D721Med (cell line): ENCODE results near the gene PARP4.
"Not testable (repeated sequence)": the region's sequence is repeated elsewhere in the genome, so short reads cannot be mapped to it uniquely, and the experiment has no call there.

Source experiments
- DNase-seq: peaks from one replicate; pipeline ENCODE4 v3.0.0; 2011; ENCODE audit warnings: low spot score; ENCODE audit not compliant: insufficient read length
- FAIRE-seq: peaks from 2 replicates; lab custom pipeline; 2011; peaks lifted over from hg19 to GRCh38; lab: Jason Lieb, UNC
- TF ChIP-seq, protein P1 (sequence below): IDR thresholded peaks from 2 replicates; pipeline ENCODE4 v1.5.1; 2012; ENCODE audit warnings: mild to moderate bottlenecking, control low read depth; ENCODE audit not compliant: insufficient read depth; ENCODE audit errors: missing control alignments

The PARP4 gene

DNA sequence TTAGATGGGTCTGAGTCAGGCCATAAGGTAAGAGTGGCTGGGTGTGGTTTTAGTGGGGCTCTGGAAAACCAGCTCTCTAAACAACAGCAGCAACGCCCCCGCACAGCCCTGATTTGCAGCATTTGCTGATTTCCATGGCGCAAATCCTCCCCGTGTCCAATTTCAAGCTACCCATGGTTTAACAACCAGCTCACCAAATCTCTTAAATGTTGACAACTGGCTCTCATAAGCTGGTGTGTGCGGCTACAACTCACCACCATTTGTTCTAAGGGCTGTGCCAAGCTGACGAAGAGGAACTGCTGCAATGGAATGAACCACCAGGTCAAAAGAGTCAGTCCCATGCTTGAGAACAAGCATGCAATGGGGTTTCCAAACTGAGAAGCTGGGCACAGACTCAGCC lies 22.9 kb downstream of the PARP4 start:
- FAIRE-seq (no peak), DNase-seq (no peak)
- TF ChIP-seq, protein P1, sequence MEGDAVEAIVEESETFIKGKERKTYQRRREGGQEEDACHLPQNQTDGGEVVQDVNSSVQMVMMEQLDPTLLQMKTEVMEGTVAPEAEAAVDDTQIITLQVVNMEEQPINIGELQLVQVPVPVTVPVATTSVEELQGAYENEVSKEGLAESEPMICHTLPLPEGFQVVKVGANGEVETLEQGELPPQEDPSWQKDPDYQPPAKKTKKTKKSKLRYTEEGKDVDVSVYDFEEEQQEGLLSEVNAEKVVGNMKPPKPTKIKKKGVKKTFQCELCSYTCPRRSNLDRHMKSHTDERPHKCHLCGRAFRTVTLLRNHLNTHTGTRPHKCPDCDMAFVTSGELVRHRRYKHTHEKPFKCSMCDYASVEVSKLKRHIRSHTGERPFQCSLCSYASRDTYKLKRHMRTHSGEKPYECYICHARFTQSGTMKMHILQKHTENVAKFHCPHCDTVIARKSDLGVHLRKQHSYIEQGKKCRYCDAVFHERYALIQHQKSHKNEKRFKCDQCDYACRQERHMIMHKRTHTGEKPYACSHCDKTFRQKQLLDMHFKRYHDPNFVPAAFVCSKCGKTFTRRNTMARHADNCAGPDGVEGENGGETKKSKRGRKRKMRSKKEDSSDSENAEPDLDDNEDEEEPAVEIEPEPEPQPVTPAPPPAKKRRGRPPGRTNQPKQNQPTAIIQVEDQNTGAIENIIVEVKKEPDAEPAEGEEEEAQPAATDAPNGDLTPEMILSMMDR, result no peak

DNA sequence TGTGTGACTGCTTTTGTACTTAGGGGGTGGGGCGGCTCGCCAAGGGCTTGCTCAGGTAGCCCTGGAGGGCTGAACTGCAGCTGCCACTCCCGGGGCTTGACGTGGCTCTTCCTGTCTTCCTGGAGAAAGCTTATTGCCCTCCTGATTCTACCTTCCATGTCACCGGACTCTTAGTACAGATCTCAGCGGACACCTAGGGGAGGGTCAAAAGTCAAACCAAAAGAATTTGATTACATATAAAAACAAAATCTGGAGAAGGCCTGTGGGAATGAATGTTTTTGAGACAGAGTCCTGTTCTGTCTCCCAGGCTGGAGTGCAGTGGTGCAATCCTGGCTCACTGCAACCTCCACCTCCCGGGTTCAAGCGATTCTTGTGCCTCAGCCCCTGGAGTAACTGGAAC lies 24.5 kb downstream of the PARP4 start:
- FAIRE-seq, result not testable (repeated sequence)

DNA sequence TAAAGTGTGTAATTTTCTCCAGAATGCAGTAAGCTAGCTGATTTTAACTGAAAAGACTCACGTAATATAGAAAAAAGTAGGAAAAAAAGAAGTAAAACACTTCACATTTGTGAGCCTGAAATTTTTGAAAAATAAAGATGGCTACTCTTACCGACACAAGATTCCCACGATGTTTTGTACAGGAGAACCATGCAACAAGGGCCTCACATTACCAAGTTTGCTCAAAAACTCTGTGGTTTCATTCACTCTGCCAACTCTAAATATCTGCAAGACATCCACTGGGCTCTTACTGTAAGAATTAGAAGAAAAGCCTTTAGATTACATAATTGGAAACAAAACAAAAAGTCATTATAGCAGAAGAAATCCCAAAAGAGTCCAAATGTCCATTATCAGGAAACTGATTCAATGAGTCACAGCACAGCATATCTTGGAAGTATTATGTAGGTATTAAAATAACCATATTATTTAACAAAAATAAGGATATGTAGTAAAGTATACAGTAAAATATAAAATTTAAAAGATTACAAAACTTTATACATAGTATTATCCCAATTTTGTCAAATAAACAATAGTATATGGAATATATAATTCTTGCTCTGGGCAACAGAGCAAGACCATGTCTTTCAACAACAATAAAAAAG lies 26.4 kb downstream of the PARP4 start:
- not testable (repeated sequence) for DNase-seq, FAIRE-seq

More for the DNA sequence above, 24.5 kb downstream of the PARP4 start:
- DNase-seq, result not testable (repeated sequence)

DNA sequence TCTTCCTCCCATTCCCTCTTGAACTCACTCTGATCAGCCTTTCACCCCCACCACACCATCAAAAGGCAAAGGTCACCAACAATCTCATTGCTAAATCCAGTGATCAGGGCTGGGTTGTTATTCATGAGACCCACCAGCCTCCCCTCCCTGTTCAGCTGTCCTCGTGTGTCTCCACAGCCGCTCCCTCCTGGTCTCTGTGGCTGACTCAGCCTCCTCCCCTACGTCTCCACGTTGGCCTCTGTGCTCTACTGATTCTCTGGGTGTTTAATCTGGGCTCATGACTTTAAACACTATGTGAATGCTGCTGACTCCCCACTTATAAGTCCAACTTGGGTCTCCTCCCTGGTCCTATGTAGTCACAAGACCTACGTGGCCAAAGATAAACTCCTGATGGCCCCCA lies 38.9 kb downstream of the PARP4 start:
- DNase-seq (no peak), FAIRE-seq (no peak)
- TF ChIP-seq, protein P1, result no peak

DNA sequence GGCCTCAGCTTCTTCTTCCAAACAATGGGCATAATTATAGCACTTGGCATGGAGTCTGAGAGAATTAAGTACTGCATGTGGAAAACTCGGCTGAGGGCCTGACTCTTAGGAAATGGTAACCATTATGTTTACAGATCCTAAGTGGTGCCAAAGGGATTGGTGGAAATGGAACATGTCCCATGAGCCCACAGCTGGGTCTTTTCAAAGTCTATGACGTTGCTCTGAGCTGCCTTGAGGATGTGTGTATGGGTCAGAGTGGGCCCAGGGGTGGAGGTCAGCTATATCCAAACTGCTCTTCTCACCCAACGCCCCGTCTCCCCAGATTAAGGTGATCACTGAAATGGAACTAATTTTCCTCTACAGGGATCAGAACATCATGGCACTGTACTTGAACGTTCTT lies 40.4 kb downstream of the PARP4 start:
- not testable (repeated sequence) for FAIRE-seq, DNase-seq

DNA sequence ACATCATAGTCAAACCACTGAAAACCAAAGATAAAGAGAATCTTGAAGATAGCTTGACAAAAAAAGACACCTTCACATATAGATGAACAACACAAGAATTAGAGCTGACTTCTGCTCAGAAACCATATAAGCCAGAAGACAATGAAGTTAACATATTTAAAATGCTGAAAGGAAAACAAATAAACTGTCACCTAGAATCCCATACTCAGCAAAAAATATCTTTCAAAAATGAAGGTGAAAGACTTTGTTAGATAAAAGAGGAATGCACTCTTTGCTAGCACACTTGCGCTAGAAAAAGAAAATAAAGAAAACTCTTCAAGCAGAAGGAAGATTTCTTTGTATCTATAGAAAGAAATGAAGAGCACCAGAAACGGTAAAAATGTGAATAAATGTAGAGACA lies 49.5 kb downstream of the PARP4 start:
- DNase-seq, result no peak
- FAIRE-seq, result no peak

DNA sequence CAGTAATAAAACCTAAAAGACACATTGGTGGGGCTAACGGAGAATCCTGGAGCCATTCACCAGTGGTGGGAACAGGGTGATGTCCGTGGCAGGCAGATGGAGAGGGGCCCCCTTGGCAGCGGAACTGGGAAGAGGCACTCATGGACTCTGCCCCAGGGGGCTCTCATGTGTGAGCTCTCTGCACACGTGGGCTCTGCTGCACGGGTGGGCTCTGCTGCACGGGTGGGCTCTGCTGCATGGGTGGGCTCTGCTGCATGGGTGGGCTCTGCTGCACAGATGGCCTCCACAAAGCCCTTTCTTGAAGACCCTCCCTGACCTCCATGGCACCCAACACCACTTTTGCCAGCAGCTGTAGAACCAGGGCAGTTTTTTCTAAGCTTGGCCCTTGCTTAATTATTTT lies 52.3 kb downstream of the PARP4 start:
- DNase-seq (no peak), FAIRE-seq (no peak)
- TF ChIP-seq, protein P1, result no peak

More for the DNA sequence above, 49.5 kb downstream of the PARP4 start:
- TF ChIP-seq, protein P1, result no peak

DNA sequence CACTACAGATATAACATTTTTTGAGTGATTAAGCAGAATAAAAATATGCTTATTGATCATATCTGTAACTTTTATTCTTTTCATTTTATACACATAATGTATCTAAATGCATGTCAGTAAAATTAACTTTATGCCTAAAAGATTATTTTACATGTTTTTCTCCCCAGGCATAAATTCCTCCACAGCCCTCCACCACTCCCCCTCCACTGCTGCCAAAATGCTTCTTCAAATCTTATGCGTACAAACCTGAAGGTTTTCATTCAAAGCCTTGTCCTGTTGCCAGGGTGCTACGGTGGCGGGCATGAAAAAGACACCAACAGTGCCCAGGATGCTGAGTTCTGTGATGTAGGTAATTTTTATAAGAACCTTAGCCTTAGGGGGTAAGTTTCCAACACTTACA lies 52.9 kb downstream of the PARP4 start:
- TF ChIP-seq, protein P1, result no peak
- DNase-seq (no peak), FAIRE-seq (no peak)

DNA sequence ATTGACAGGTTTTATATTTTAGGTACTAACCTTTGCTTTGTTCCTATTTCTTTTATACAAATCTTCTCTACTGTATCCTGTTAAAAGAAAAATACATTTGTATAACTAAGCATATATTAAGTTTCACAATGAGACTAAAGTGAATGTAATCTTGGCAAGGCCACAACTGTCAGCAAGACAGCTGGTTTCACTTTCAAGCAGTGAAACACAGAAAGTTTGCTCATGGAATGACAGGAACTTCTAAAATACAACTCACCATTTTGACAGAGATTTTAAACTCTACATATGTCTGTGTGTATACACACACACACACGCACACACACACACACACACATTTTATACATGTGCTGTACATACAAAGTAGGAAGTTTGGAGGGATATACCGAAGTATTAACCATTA lies 53.3 kb downstream of the PARP4 start:
- no peak for DNase-seq
- TF ChIP-seq, protein P1, result no peak
- FAIRE-seq, result no peak
